Stimulated activated naive B cell treated with anti-CD40 and anti-IgM and Interleukin-4, amounts not matched to agents 10 μg/mL and 1 μg/mL and 100 μg/mL, for 72 hours (primary cell): ENCODE results near the gene PHLDB2.

Source experiments
- ATAC-seq, 2 donors: fragments of 150-1000 bp; cut with Tn5 transposase; replicated peaks; 2 replicates each; pipeline ENCODE4 v1.10.0; 2021; ENCODE audit warnings: moderate library complexity in 1 of 2
- DNase-seq: peaks from one replicate; pipeline ENCODE4 v3.0.0; 2021
- H3K27ac Mint-ChIP-seq: one replicate; pipeline ENCODE4 v1.8.0; 2022; ENCODE audit warnings: mild to moderate bottlenecking, mixed read lengths
- H3K27me3 Mint-ChIP-seq, 2 donors: one replicate each; pipeline ENCODE4 v1.8.0; 2022; ENCODE audit warnings: mixed read lengths in 2 of 2
- H3K36me3 Mint-ChIP-seq, 2 donors: one replicate each; pipeline ENCODE4 v1.8.0; 2022; ENCODE audit warnings: mixed read lengths in 2 of 2, mild to moderate bottlenecking in 1 of 2
- H3K4me1 Mint-ChIP-seq, 2 donors: one replicate each; pipeline ENCODE4 v1.8.0; 2022; ENCODE audit warnings: mixed read lengths in 2 of 2, mild to moderate bottlenecking in 1 of 2
- H3K4me3 Mint-ChIP-seq, 2 donors: one replicate each; pipeline ENCODE4 v1.8.0; 2022; ENCODE audit warnings: mild to moderate bottlenecking in 2 of 2, mixed read lengths in 2 of 2, moderate library complexity in 1 of 2
- H3K9me3 Mint-ChIP-seq, 2 donors: one replicate each; pipeline ENCODE4 v1.8.0; 2022; ENCODE audit warnings: mixed read lengths in 2 of 2, mild to moderate bottlenecking in 1 of 2

The PHLDB2 gene

DNA sequence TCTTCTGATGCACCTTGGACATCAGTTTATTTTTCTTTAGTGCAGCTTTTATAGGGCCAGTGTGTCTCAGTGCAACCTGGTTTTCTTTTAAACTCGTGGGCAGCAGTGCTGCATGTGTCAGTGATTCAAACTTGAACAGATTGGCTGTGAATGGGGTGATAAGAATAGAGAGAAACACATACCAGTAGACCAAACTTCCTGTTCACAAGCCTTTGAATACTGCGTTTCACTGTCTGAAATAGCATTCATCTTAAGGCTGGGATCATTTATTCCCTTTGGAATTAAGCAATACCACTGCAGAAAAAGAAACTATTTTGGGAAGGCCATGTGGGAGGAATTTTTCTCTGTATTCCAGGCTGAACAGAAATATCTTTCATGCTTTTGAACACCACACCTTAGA is 51.7 kb downstream of the PHLDB2 start:
- Mint-ChIP-seq H3K27ac (no peak overlapping the region), H3K4me3 (no peak overlapping the region), H3K27me3 (no peaks in the 10 kb centered on the region), H3K9me3 (no peaks in the 10 kb centered on the region), H3K36me3 (peaks cover 4 to 9% of the 10 kb centered on the region in 2 donors), H3K4me1 (peaks cover 6 to 12% of the 10 kb centered on the region in 2 donors)
- ATAC-seq (no peak), DNase-seq (no peak)

DNA sequence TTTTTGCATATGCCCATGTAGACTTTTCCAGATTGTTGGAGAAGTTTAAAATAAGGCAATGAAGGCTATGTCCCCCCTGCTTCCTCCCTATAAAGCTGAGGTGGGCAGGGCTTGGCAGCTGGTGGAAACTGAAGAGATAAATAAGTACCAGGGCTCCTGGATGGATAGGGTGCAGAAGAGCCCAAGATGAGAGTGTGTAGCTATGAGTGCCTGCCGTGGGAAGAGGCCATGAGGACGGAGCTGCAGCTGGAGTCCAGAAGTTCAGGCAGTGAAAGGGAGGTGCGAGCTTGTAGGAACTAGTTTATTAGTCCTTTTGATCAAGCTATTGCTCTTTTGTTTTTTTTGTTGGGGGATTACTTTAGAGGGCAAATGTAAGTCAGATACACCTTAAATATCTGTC is 52.4 kb downstream of the PHLDB2 start:
- H3K27ac Mint-ChIP-seq: peak overlapping the region; percentile 42
- no peak for ATAC-seq
- no peak overlapping the region for H3K4me3 Mint-ChIP-seq
- H3K4me1 Mint-ChIP-seq: peaks cover 6 to 10% of the 10 kb centered on the region in 2 donors
- no peaks in the 10 kb centered on the region for H3K9me3 Mint-ChIP-seq
- H3K27me3 Mint-ChIP-seq: no peaks in the 10 kb centered on the region
- H3K36me3 Mint-ChIP-seq: peaks cover 7 to 12% of the 10 kb centered on the region in 2 donors
- DNase-seq: no peak

DNA sequence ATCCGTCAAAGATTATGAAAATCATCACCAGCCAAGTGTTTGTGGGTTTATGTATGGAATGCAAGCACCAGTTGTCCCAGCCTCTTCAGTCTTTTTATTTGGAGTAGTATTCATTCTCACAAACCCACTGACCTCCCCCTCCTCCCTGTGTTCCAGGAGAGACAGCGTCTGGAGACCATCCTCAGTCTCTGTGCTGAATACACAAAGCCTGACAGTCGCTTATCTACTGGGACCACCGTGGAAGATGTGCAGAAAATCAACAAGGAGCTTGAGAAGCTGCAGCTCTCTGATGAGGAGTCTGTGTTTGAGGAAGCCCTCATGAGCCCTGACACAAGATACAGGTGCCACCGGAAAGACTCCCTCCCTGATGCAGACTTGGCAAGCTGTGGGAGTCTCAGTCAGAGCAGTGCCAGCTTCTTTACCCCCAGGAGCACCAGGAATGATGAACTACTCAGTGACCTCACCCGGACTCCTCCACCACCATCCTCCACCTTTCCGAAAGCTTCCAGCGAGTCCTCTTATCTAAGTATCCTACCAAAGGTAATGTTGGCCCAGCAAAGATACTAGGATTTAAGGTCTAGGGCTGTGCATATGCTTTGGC is 54.2 kb downstream of the PHLDB2 start:
- H3K4me1 Mint-ChIP-seq: peaks cover 6 to 9% of the 10 kb centered on the region in 2 donors
- H3K36me3 Mint-ChIP-seq: peaks cover 7 to 12% of the 10 kb centered on the region in 2 donors
- H3K9me3 Mint-ChIP-seq: no peaks in the 10 kb centered on the region
- H3K4me3 Mint-ChIP-seq: no peak overlapping the region
- no peaks in the 10 kb centered on the region for H3K27me3 Mint-ChIP-seq
- DNase-seq (no peak), ATAC-seq (no peak)
- no peak overlapping the region for H3K27ac Mint-ChIP-seq

GRCh38 chr3:111915905-111916304 is 56.8 kb downstream of the PHLDB2 start:
- ATAC-seq: no peak
- Mint-ChIP-seq H3K27me3 (no peaks in the 10 kb centered on the region), H3K27ac (no peak overlapping the region), H3K9me3 (no peaks in the 10 kb centered on the region), H3K4me1 (peaks cover under 1 to 1% of the 10 kb centered on the region in 2 donors), H3K36me3 (peaks cover 14 to 23% of the 10 kb centered on the region in 2 donors), H3K4me3 (no peak overlapping the region)
- DNase-seq: no peak

GRCh38 chr3:111917300-111917699 is 58.2 kb downstream of the PHLDB2 start:
- no peak for ATAC-seq
- Mint-ChIP-seq H3K9me3 (no peaks in the 10 kb centered on the region), H3K4me1 (peaks cover 0 to 1% of the 10 kb centered on the region in 2 donors), H3K27ac (no peak overlapping the region), H3K4me3 (no peak overlapping the region), H3K27me3 (no peaks in the 10 kb centered on the region), H3K36me3 (peaks cover 14 to 26% of the 10 kb centered on the region in 2 donors)
- DNase-seq: no peak

- peaks cover 0 to 1% of the 10 kb centered on the region in 2 donors for H3K4me1 Mint-ChIP-seq
- no peaks in the 10 kb centered on the region for H3K27me3 Mint-ChIP-seq
Measured at GRCh38 chr3:111919370-111920065, 60.5 kb downstream of the PHLDB2 start.

GRCh38 chr3:111921181-111921580 is 62.1 kb downstream of the PHLDB2 start:
- no peak overlapping the region for H3K27ac Mint-ChIP-seq
- H3K4me3 Mint-ChIP-seq: no peak overlapping the region
- H3K27me3 Mint-ChIP-seq: no peaks in the 10 kb centered on the region
- peaks cover 17 to 29% of the 10 kb centered on the region in 2 donors for H3K36me3 Mint-ChIP-seq
- no peaks in the 10 kb centered on the region for H3K9me3 Mint-ChIP-seq
- no peaks in the 10 kb centered on the region for H3K4me1 Mint-ChIP-seq
- ATAC-seq (no peak), DNase-seq (no peak)

More at GRCh38 chr3:111919370-111920065, 60.5 kb downstream of the PHLDB2 start:
- no peak overlapping the region for H3K4me3 Mint-ChIP-seq
- H3K9me3 Mint-ChIP-seq: no peaks in the 10 kb centered on the region
- DNase-seq (no peak), ATAC-seq (no peak)
- peaks cover 25 to 38% of the 10 kb centered on the region in 2 donors for H3K36me3 Mint-ChIP-seq
- H3K27ac Mint-ChIP-seq: no peak overlapping the region

GRCh38 chr3:111923095-111923771 is 64.2 kb downstream of the PHLDB2 start:
- no peaks in the 10 kb centered on the region for H3K9me3 Mint-ChIP-seq
- ATAC-seq (no peak), DNase-seq (no peak)
- no peak overlapping the region for H3K4me3 Mint-ChIP-seq
- H3K27me3 Mint-ChIP-seq: no peaks in the 10 kb centered on the region
- H3K36me3 Mint-ChIP-seq: peaks cover 17 to 29% of the 10 kb centered on the region in 2 donors
- H3K27ac Mint-ChIP-seq: no peak overlapping the region
- no peaks in the 10 kb centered on the region for H3K4me1 Mint-ChIP-seq

- Mint-ChIP-seq H3K9me3 (no peaks in the 10 kb centered on the region), H3K4me3 (no peak overlapping the region), H3K27me3 (no peaks in the 10 kb centered on the region), H3K27ac (no peak overlapping the region), H3K36me3 (peaks cover 17 to 28% of the 10 kb centered on the region in 2 donors), H3K4me1 (no peaks in the 10 kb centered on the region)
- DNase-seq (no peak), ATAC-seq (no peak)
Measured at GRCh38 chr3:111923806-111924205, 64.7 kb downstream of the PHLDB2 start.

GRCh38 chr3:111924283-111924682 is 65.2 kb downstream of the PHLDB2 start:
- no peak overlapping the region for H3K4me3 Mint-ChIP-seq
- no peaks in the 10 kb centered on the region for H3K9me3 Mint-ChIP-seq
- ATAC-seq (no peak), DNase-seq (no peak)
- no peaks in the 10 kb centered on the region for H3K27me3 Mint-ChIP-seq
- H3K4me1 Mint-ChIP-seq: no peaks in the 10 kb centered on the region
- H3K27ac Mint-ChIP-seq: no peak overlapping the region
- H3K36me3 Mint-ChIP-seq: peaks cover 12 to 24% of the 10 kb centered on the region in 2 donors

GRCh38 chr3:111926266-111926676 is 67.2 kb downstream of the PHLDB2 start:
- peaks cover 12 to 14% of the 10 kb centered on the region in 2 donors for H3K36me3 Mint-ChIP-seq
- H3K9me3 Mint-ChIP-seq: no peaks in the 10 kb centered on the region
- no peak overlapping the region for H3K4me3 Mint-ChIP-seq

GRCh38 chr3:111928613-111929012 is 69.5 kb downstream of the PHLDB2 start:
- Mint-ChIP-seq H3K9me3 (no peaks in the 10 kb centered on the region), H3K36me3 (peaks cover 4 to 8% of the 10 kb centered on the region in 2 donors), H3K4me3 (no peak overlapping the region), H3K27ac (no peak overlapping the region), H3K27me3 (no peaks in the 10 kb centered on the region), H3K4me1 (no peaks in the 10 kb centered on the region)
- DNase-seq (no peak), ATAC-seq (no peak)

More at GRCh38 chr3:111926266-111926676, 67.2 kb downstream of the PHLDB2 start:
- H3K4me1 Mint-ChIP-seq: no peaks in the 10 kb centered on the region
- no peak for ATAC-seq
- no peak for DNase-seq
- H3K27me3 Mint-ChIP-seq: no peaks in the 10 kb centered on the region
- no peak overlapping the region for H3K27ac Mint-ChIP-seq

DNA sequence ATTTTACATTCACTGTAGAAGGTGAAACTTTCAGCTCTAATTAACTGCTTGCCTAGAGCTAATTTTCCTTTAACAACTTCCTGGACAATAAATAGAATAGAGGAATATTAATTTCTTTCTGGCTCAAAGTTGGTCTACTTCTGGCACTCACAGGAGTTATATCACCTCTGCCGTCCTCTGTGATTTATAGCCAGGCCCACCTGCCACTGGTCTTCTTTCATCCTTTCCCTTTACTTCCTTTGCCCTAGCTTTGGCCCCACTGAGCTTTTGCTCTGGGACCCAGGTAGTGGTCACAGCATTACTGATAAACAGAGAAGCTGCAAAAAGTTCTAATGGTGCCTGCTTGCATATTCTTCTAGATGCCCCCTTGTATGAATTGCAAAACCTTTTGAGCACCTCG is 70.4 kb downstream of the PHLDB2 start:
- DNase-seq (no peak), ATAC-seq (no peak)
- Mint-ChIP-seq H3K4me1 (no peaks in the 10 kb centered on the region), H3K4me3 (no peak overlapping the region), H3K27ac (no peak overlapping the region), H3K27me3 (no peaks in the 10 kb centered on the region), H3K9me3 (no peaks in the 10 kb centered on the region), H3K36me3 (peaks cover 0 to 5% of the 10 kb centered on the region in 2 donors)

DNA sequence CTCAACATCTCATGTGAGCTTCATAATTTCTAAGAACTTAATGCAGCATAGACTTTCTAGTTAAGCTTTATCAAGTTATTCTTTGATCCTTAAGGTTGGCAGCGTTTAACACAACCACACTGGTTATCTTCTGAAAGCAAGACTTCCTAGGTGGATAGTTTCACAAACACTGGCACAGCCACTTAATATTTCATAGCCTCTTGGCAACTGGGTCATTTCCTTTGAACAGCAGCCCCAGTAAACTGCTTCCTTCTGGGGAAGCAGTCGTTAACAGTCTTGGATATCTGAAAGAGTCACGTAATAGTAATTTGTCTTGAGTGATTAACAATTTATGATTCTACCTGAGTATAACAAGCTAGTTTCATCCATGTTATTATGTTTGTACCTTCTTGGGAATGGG is 73.9 kb downstream of the PHLDB2 start:
- H3K27me3 Mint-ChIP-seq: no peaks in the 10 kb centered on the region
- no peaks in the 10 kb centered on the region for H3K9me3 Mint-ChIP-seq
- DNase-seq (no peak), ATAC-seq (no peak)
- H3K4me1 Mint-ChIP-seq: no peaks in the 10 kb centered on the region
- H3K36me3 Mint-ChIP-seq: peaks cover 0 to 5% of the 10 kb centered on the region in 2 donors
- H3K4me3 Mint-ChIP-seq: no peak overlapping the region
- H3K27ac Mint-ChIP-seq: no peak overlapping the region
